Neuronal stem cell (in vitro differentiated cells): ENCODE measurements around the gene FMR1.

Source experiments
- DNase-seq: peaks from one replicate; pipeline ENCODE4 v3.0.0-alpha.2; 2013; ENCODE audit warnings: low spot score
- H2AFZ ChIP-seq: one replicate; pipeline ENCODE4 v1.6.1; 2013; ENCODE audit warnings: mild to moderate bottlenecking, low read length, inconsistent platforms
- H2AK5ac ChIP-seq: 2 replicates; pipeline ENCODE4 v1.6.1; 2013; ENCODE audit warnings: low read depth, mild to moderate bottlenecking, inconsistent platforms, low read length, moderate library complexity, mixed read lengths
- H2BK120ac ChIP-seq: 2 replicates; pipeline ENCODE4 v1.6.1; 2013; ENCODE audit warnings: low read depth, mild to moderate bottlenecking, inconsistent platforms, low read length, moderate library complexity, mixed read lengths
- H2BK12ac ChIP-seq: one replicate; pipeline ENCODE4 v1.6.1; 2013; ENCODE audit warnings: low read length, inconsistent platforms
- H2BK15ac ChIP-seq: 2 replicates; pipeline ENCODE4 v1.6.1; 2013; ENCODE audit warnings: mild to moderate bottlenecking, low read length, inconsistent platforms, mixed read lengths
- H2BK5ac ChIP-seq: one replicate; pipeline ENCODE4 v1.6.1; 2013; ENCODE audit warnings: inconsistent platforms, mild to moderate bottlenecking, low read length, moderate library complexity
- H3K14ac ChIP-seq: one replicate; pipeline ENCODE4 v1.6.1; 2013; ENCODE audit warnings: low read length, inconsistent platforms
- H3K18ac ChIP-seq: 2 replicates; pipeline ENCODE4 v1.6.1; 2013; ENCODE audit warnings: low read length, inconsistent platforms
- H3K23ac ChIP-seq: 2 replicates; pipeline ENCODE4 v1.6.1; 2013; ENCODE audit warnings: low read depth, mild to moderate bottlenecking, mixed read lengths, low read length, inconsistent platforms; ENCODE audit not compliant: poor library complexity
- H3K27ac ChIP-seq: replicated peaks from 3 replicates; pipeline ENCODE4 v1.5.1; 2013; ENCODE audit warnings: low read length, inconsistent platforms
- H3K27me3 ChIP-seq, 3 experiments: 2 replicates each; pipeline ENCODE4 v1.6.1; 2013; ENCODE audit warnings: low read length in 3 of 3, mild to moderate bottlenecking in 2 of 3, inconsistent platforms in 1 of 3, low read depth in 1 of 3, mixed read lengths in 1 of 3, moderate library complexity in 1 of 3; ENCODE audit not compliant: control insufficient read depth in 3 of 3, insufficient read depth in 3 of 3
- H3K36me3 ChIP-seq, 2 donors: replicated peaks in 1 of 2; 2 replicates each; pipeline ENCODE4 v1.6.1; 2013; ENCODE audit warnings: low read length in 2 of 2; ENCODE audit not compliant: control insufficient read depth in 2 of 2, insufficient read depth in 2 of 2
- H3K4ac ChIP-seq: 2 replicates; pipeline ENCODE4 v1.6.1; 2013; ENCODE audit warnings: inconsistent platforms, mild to moderate bottlenecking, low read length, moderate library complexity
- H3K4me1 ChIP-seq, 2 donors: 1 replicate in 1 of 2; 2 replicates in 1 of 2; pipeline ENCODE4 v1.6.1; 2013; ENCODE audit warnings: low read length in 2 of 2, low read depth in 1 of 2; ENCODE audit not compliant: control insufficient read depth in 2 of 2, insufficient read depth in 1 of 2
- H3K4me2 ChIP-seq: one replicate; pipeline ENCODE4 v1.6.1; 2013; ENCODE audit warnings: mild to moderate bottlenecking, low read length, inconsistent platforms; ENCODE audit not compliant: insufficient read depth, poor library complexity, severe bottlenecking
- H3K4me3 ChIP-seq, 2 donors: 2 replicates each; pipeline ENCODE4 v1.5.1; 2013; ENCODE audit warnings: low read length in 2 of 2, mild to moderate bottlenecking in 2 of 2, inconsistent platforms in 1 of 2, moderate library complexity in 1 of 2
- H3K79me1 ChIP-seq: one replicate; pipeline ENCODE4 v1.6.1; 2013; ENCODE audit warnings: low read depth, mild to moderate bottlenecking, inconsistent platforms, low read length, moderate library complexity
- H3K9ac ChIP-seq: one replicate; pipeline ENCODE4 v1.6.1; 2013; ENCODE audit warnings: mild to moderate bottlenecking, low read depth, low read length, inconsistent platforms; ENCODE audit not compliant: poor library complexity
- H3K9me3 ChIP-seq, 2 donors: replicated peaks in 1 of 2; 2 replicates each; pipeline versions ENCODE3 to v1.6.1; 2013; ENCODE audit warnings: low read length in 2 of 2, mild to moderate bottlenecking in 2 of 2, inconsistent platforms in 1 of 2, low read depth in 1 of 2, mixed read lengths in 1 of 2, moderate library complexity in 1 of 2; ENCODE audit not compliant: control insufficient read depth in 2 of 2, insufficient read depth in 1 of 2
- H4K8ac ChIP-seq: one replicate; pipeline ENCODE4 v1.6.1; 2013; ENCODE audit warnings: low read depth, mild to moderate bottlenecking, inconsistent platforms, low read length, moderate library complexity
- H4K91ac ChIP-seq: one replicate; pipeline ENCODE4 v1.6.1; 2013; ENCODE audit warnings: low read length, low read depth, mild to moderate bottlenecking, inconsistent platforms; ENCODE audit not compliant: poor library complexity
- WGBS, 2 donors: extraction: QIAGEN DNeasy Blood & Tissue Kit; methylation state at CpG; one replicate each; pipeline ENCODE4 v1.1.7; 2013; ENCODE audit warnings: missing lambda C conversion rate in 2 of 2, mixed read lengths in 1 of 2; ENCODE audit not compliant: insufficient read length in 2 of 2, insufficient replicate concordance in 1 of 2; ENCODE audit errors: extremely low coverage in 2 of 2; 5-methylcytosine and 5-hydroxymethylcytosine counted together

FMR1 gene

GRCh38 chrX:147957291-147957690 lies 45.6 kb downstream of the FMR1 start:
- no peak overlapping the region for H2BK15ac ChIP-seq
- no peak overlapping the region for H2BK12ac ChIP-seq
- no peak overlapping the region for H2AK5ac ChIP-seq
- no peak overlapping the region for H3K4ac ChIP-seq
- H3K14ac ChIP-seq, result no peak overlapping the region
- H2BK5ac ChIP-seq, result no peak overlapping the region
- H3K27ac ChIP-seq, result no peak overlapping the region
- no peak overlapping the region for H2AFZ ChIP-seq
- DNase-seq, result no peak
- no peaks in the 10 kb centered on the region for H3K9me3 ChIP-seq
- no peaks in the 10 kb centered on the region for H3K4me1 ChIP-seq
- H4K8ac ChIP-seq, result no peak overlapping the region
- H4K91ac ChIP-seq, result no peak overlapping the region
- no peaks in the 10 kb centered on the region for H3K27me3 ChIP-seq
- no peak overlapping the region for H3K4me3 ChIP-seq
- H2BK120ac ChIP-seq, result no peak overlapping the region
- H3K9ac ChIP-seq, result no peak overlapping the region
- H3K36me3 ChIP-seq, result no peaks in the 10 kb centered on the region
- H3K23ac ChIP-seq, result no peak overlapping the region
- H3K18ac ChIP-seq, result no peak overlapping the region
- no peak overlapping the region for H3K4me2 ChIP-seq
- WGBS, 2 donors, result no CpG with 5 or more reads among the region's 2 CpGs
- H3K79me1 ChIP-seq, result no peaks in the 10 kb centered on the region

DNA sequence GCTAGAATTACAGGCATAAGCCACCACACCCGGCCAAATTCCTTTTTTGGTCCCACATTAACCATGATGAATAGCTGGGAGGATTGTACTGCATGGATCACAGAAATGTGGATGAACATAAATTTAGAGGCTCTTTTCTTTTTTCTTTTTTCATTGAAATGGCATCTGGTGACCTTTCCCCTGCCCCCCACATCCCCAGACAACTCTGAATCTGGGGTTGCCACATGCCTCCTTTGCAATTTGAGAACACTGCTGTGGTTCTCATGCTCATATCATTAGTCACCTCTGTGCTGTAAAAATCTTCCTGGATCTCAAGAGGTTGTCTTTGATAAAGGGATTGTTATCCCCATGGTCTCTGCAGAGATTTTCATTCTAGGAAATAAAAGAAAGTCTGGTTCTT lies 46.6 kb downstream of the FMR1 start:
- H3K27ac ChIP-seq, result no peak overlapping the region
- H3K79me1 ChIP-seq, result no peaks in the 10 kb centered on the region
- no peak for DNase-seq

DNA sequence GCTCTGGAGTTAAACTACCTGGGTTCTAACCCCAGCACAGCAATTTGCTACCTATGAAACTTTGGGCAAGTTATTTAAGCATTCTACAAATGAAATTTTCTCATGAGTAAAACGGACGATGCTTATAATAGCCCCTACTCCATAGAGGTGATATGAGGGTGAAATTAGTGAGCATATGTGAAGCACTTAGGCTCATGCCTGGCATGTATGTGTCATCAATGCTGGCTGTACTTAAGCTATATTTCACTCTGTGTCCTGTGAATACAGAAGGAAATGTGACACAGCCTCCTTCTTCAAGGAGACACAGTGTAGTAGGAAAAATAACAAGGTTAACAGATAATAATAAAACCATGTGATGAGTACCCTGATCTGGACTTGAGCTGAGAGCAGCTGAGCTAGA lies 49.0 kb downstream of the FMR1 start:
- H3K4me1 ChIP-seq, result no peaks in the 10 kb centered on the region
- H3K18ac ChIP-seq, result no peak overlapping the region
- no peak overlapping the region for H2BK120ac ChIP-seq
- H3K14ac ChIP-seq, result no peak overlapping the region
- H2BK12ac ChIP-seq, result no peak overlapping the region
- no peak overlapping the region for H2AFZ ChIP-seq
- no peaks in the 10 kb centered on the region for H3K36me3 ChIP-seq
- no peak overlapping the region for H3K4me2 ChIP-seq
- H4K91ac ChIP-seq, result no peak overlapping the region
- H3K27me3 ChIP-seq, result no peaks in the 10 kb centered on the region
- DNase-seq, result no peak
- no peak overlapping the region for H3K23ac ChIP-seq
- no peak overlapping the region for H2BK15ac ChIP-seq
- no peak overlapping the region for H3K4me3 ChIP-seq
- no peak overlapping the region for H2AK5ac ChIP-seq
- no peaks in the 10 kb centered on the region for H3K9me3 ChIP-seq
- no peak overlapping the region for H3K9ac ChIP-seq
- H3K79me1 ChIP-seq, result no peaks in the 10 kb centered on the region
- H2BK5ac ChIP-seq, result no peak overlapping the region
- H4K8ac ChIP-seq, result no peak overlapping the region
- H3K4ac ChIP-seq, result no peak overlapping the region
- H3K27ac ChIP-seq, result no peak overlapping the region
- no CpG with 5 or more reads among the region's 2 CpGs for WGBS, 2 donors

More for the DNA sequence above, 46.6 kb downstream of the FMR1 start:
- Histone ChIP-seq H2AK5ac (no peak overlapping the region), H3K4me3 (no peak overlapping the region), H3K14ac (no peak overlapping the region), H2AFZ (no peak overlapping the region), H3K4ac (no peak overlapping the region), H3K4me1 (no peaks in the 10 kb centered on the region), H2BK5ac (no peak overlapping the region), H3K9me3 (no peaks in the 10 kb centered on the region), H3K36me3 (no peaks in the 10 kb centered on the region), H3K18ac (no peak overlapping the region), H4K91ac (no peak overlapping the region), H4K8ac (no peak overlapping the region), H3K4me2 (no peak overlapping the region), H3K9ac (no peak overlapping the region), H2BK15ac (no peak overlapping the region), H2BK120ac (no peak overlapping the region), H2BK12ac (no peak overlapping the region), H3K23ac (no peak overlapping the region), H3K27me3 (no peaks in the 10 kb centered on the region)
- no CpG with 5 or more reads among the region's 1 CpG for WGBS, 2 donors

DNA sequence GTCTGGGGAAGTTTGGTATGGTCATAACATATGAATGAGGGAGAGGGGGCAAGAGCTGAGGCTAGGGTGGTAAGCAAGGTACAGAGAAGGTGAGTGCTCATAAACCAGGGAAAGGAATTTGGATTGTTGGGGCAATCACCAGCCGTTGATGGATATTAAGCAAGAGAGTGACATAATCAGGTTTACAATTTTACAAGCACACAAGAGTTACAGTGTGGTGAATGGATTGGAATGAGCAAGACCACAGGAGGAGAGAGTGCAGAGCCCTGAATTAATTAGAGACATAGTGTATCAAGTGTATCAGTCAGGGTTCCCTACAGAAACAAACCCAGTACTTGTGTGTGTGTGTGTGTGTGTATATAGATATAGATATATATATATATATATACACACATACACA lies 50.8 kb downstream of the FMR1 start:
- Histone ChIP-seq H2AFZ (no peak overlapping the region), H3K36me3 (no peaks in the 10 kb centered on the region), H2AK5ac (no peak overlapping the region), H3K27me3 (no peaks in the 10 kb centered on the region), H3K9ac (no peak overlapping the region), H3K79me1 (no peaks in the 10 kb centered on the region), H3K4ac (no peak overlapping the region), H3K18ac (no peak overlapping the region), H2BK12ac (no peak overlapping the region), H4K91ac (no peak overlapping the region), H2BK15ac (no peak overlapping the region), H3K4me2 (no peak overlapping the region), H3K4me3 (no peak overlapping the region), H2BK120ac (no peak overlapping the region), H3K23ac (no peak overlapping the region), H3K14ac (no peak overlapping the region), H4K8ac (no peak overlapping the region), H3K27ac (no peak overlapping the region), H3K4me1 (no peaks in the 10 kb centered on the region), H2BK5ac (no peak overlapping the region), H3K9me3 (no peaks in the 10 kb centered on the region)
- WGBS, 2 donors, result no CpG with 5 or more reads among the region's 1 CpG
- no peak for DNase-seq
